GM23338 (cell line): ENCODE data around the gene CCNY.

Experiments used
- CREB1 ChIP-seq: fragments of 250-450 bp; sonication (Bioruptor Pico); IDR thresholded peaks from 2 replicates; pipeline ENCODE4 v1.5.0; 2020; ENCODE audit warnings: low read depth, mild to moderate bottlenecking, moderate library complexity
- EZH2 ChIP-seq: fragments of 200-600 bp; sonication (generic); IDR thresholded peaks from one replicate; pipeline ENCODE4 v1.8.0; 2017; ENCODE audit warnings: antibody characterized with exemption, mild to moderate bottlenecking, low read depth; ENCODE audit not compliant: unreplicated experiment
- EZH2phosphoT487 ChIP-seq: fragments of 200-600 bp; sonication (generic); IDR thresholded peaks from one replicate; pipeline ENCODE4 v1.8.1; 2018; ENCODE audit warnings: antibody characterized with exemption; ENCODE audit not compliant: unreplicated experiment
- JUNB ChIP-seq: IDR thresholded peaks from one replicate; pipeline ENCODE4 v1.6.1; 2016; ENCODE audit warnings: antibody characterized with exemption; ENCODE audit not compliant: unreplicated experiment
- NANOG ChIP-seq: IDR thresholded peaks from 2 replicates; pipeline ENCODE4 v1.6.1; 2016; ENCODE audit warnings: antibody characterized with exemption, borderline replicate concordance
- POLR2AphosphoS5 ChIP-seq: IDR thresholded peaks from 2 replicates; pipeline ENCODE4 v1.6.1; 2016; ENCODE audit warnings: antibody characterized with exemption, low read depth
- ZNF331 ChIP-seq: fragments of 250-450 bp; sonication (Bioruptor Pico); IDR thresholded peaks from 2 replicates; pipeline ENCODE4 v1.5.0; 2020; ENCODE audit warnings: low read depth, mild to moderate bottlenecking, moderate library complexity
- TF ChIP-seq, protein P1 (sequence below), 2 experiments: fragments of 200-600 bp in 1 of 2; sonication (generic) in 1 of 2; conservative IDR thresholded peaks; 2 replicates each; pipeline versions ENCODE4 v1.5.1 to v1.6.1; 2016 to 2017; ENCODE audit warnings: antibody characterized with exemption in 2 of 2, low read depth in 2 of 2, mild to moderate bottlenecking in 2 of 2, moderate library complexity in 1 of 2
- TF ChIP-seq, protein P2 (sequence below): IDR thresholded peaks from one replicate; pipeline ENCODE4 v1.6.1; 2018; ENCODE audit warnings: antibody characterized with exemption; ENCODE audit not compliant: unreplicated experiment
- TF ChIP-seq, protein P3 (sequence below): IDR thresholded peaks from 2 replicates; pipeline ENCODE4 v1.6.1; 2016; ENCODE audit warnings: antibody characterized with exemption

DNA sequence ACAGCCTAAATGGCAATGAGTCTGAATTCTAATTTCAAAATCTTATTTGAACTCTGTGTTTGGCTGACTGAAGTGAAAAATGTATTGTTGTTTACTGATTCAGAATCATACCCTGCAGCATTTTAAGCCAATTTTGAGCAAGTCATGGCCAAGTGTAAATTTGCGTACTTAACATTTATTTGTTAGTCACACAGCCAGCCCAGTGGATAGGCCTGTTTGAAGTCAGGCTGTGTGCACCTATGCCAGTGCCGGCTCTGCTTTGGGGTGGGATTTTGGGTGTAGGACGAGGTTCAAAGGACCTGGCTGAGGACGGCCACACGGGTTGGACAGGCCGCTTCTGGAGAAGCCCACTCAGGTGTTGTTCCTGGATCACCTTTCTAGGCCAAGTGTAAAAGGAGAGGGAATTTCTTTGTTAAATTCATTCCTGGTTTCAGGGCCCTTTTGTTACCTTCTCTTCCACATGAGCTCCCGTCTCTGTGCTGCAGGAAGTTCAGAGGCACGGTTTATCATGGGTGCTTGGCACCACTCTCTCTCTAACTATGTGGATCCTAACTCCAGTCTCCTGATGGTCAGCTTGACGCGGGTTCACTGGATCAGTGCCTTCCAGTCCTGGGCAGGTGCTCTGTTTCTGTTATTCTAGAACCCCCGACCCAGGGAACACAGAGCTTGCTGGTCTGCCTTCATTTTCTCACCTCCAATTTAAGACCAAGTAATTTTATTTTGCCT, 84.7 kb downstream of the CCNY start:
- TF ChIP-seq, protein P1, sequence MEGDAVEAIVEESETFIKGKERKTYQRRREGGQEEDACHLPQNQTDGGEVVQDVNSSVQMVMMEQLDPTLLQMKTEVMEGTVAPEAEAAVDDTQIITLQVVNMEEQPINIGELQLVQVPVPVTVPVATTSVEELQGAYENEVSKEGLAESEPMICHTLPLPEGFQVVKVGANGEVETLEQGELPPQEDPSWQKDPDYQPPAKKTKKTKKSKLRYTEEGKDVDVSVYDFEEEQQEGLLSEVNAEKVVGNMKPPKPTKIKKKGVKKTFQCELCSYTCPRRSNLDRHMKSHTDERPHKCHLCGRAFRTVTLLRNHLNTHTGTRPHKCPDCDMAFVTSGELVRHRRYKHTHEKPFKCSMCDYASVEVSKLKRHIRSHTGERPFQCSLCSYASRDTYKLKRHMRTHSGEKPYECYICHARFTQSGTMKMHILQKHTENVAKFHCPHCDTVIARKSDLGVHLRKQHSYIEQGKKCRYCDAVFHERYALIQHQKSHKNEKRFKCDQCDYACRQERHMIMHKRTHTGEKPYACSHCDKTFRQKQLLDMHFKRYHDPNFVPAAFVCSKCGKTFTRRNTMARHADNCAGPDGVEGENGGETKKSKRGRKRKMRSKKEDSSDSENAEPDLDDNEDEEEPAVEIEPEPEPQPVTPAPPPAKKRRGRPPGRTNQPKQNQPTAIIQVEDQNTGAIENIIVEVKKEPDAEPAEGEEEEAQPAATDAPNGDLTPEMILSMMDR (conservative IDR thresholded peaks at IDR 0.05; ENCODE audit: low read depth in 2 of 2), result no peak
- TF ChIP-seq EZH2 (no peak), EZH2phosphoT487 (no peak), POLR2AphosphoS5 (no peak), JUNB (no peak), NANOG (no peak), ZNF331 (CRISPR knock-in tag) (no peak), CREB1 (CRISPR knock-in tag) (no peak)
- TF ChIP-seq, protein P2, sequence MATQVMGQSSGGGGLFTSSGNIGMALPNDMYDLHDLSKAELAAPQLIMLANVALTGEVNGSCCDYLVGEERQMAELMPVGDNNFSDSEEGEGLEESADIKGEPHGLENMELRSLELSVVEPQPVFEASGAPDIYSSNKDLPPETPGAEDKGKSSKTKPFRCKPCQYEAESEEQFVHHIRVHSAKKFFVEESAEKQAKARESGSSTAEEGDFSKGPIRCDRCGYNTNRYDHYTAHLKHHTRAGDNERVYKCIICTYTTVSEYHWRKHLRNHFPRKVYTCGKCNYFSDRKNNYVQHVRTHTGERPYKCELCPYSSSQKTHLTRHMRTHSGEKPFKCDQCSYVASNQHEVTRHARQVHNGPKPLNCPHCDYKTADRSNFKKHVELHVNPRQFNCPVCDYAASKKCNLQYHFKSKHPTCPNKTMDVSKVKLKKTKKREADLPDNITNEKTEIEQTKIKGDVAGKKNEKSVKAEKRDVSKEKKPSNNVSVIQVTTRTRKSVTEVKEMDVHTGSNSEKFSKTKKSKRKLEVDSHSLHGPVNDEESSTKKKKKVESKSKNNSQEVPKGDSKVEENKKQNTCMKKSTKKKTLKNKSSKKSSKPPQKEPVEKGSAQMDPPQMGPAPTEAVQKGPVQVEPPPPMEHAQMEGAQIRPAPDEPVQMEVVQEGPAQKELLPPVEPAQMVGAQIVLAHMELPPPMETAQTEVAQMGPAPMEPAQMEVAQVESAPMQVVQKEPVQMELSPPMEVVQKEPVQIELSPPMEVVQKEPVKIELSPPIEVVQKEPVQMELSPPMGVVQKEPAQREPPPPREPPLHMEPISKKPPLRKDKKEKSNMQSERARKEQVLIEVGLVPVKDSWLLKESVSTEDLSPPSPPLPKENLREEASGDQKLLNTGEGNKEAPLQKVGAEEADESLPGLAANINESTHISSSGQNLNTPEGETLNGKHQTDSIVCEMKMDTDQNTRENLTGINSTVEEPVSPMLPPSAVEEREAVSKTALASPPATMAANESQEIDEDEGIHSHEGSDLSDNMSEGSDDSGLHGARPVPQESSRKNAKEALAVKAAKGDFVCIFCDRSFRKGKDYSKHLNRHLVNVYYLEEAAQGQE, result no peak
- TF ChIP-seq, protein P3, sequence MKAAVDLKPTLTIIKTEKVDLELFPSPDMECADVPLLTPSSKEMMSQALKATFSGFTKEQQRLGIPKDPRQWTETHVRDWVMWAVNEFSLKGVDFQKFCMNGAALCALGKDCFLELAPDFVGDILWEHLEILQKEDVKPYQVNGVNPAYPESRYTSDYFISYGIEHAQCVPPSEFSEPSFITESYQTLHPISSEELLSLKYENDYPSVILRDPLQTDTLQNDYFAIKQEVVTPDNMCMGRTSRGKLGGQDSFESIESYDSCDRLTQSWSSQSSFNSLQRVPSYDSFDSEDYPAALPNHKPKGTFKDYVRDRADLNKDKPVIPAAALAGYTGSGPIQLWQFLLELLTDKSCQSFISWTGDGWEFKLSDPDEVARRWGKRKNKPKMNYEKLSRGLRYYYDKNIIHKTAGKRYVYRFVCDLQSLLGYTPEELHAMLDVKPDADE, result no peak
